22Rv1 (cell line): ENCODE results near the gene PIK3R1.

Experiments used
- CTCF ChIP-seq: fragments of 450-650 bp; IDR thresholded peaks from 2 replicates; pipeline ENCODE4 v1.5.1; 2017; ENCODE audit warnings: mild to moderate bottlenecking
- ZFX ChIP-seq: fragments of 450-650 bp; IDR thresholded peaks from 2 replicates; pipeline ENCODE4 v1.6.1; 2017; ENCODE audit warnings: antibody characterized with exemption, borderline replicate concordance

DNA sequence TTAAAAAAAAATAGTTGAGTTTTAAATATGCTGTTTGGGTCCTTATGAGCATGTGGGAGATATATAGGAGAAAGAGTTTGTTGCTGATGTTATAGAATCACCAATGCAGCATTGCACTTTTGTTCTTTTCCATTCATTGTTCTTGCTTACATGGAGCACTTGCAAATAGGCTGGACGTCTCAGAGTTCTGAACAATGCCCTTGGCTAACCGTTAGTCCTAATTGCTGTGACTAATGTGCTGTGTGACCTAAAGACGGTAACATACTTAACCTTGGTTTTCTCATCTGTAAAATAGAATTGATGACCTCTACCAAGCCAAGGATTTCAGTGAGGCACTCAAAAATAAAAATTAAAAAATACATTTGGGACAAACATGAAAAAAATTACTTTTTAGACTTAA lies 29.8 kb downstream of the PIK3R1 start:
- TF ChIP-seq CTCF (no peak), ZFX (no peak)
